ENCODE results near the gene SEMA6B.
"Not testable (repeated sequence)": the region's sequence is repeated elsewhere in the genome, so short reads cannot be mapped to it uniquely, and the experiment has no call there.

The SEMA6B gene

GRCh38 chr19:4543842-4544647 lies 15.4 kb downstream of the SEMA6B start:
- DNase-seq, result no peak

DNA sequence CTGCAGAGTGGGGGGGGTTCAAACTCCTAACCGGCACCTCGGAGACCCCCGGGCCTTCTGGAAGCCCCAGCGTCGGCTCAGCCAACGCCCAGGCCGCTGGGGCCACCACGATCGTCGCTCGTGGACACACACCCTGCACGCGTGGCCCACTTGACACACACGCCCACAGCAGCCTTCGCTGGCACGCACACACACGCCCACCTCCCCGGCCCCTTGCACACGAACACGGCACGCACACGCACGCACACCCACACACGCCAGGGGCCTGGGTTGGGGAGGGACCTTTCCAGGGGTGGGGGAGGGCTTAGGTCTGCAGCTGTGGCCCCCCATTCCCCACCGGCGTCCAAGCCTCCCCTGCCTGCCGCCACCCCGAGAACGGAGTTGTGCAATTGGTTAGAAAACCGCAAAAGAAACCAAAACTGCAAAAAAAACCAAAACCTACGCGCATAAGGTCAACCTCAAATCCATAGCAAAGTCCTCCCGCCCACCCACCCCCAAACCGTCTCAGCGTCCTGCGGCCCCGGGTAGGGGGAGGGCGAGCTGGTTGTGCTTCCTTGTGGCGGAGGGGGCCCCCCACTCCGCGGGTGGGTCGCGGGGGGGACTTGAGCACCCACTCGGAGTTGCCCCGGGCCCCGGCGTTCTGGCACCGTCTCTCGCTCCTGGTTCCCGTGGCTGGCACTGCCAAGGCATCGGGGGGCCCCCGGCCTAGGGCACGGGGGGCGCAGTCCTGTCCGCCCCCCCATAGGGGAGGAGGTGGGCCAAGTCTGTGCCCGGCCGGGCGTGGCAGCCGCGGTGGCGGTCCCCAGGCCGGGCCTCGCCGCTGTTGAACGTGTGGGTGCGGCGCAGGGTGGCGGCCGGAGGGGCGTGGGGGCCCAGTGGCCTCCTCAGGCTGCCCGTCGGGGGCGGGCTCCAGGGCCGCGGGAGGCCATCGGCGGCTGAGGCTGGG lies 16.3 kb downstream of the SEMA6B start:
- DNase-seq, result no peak

DNA sequence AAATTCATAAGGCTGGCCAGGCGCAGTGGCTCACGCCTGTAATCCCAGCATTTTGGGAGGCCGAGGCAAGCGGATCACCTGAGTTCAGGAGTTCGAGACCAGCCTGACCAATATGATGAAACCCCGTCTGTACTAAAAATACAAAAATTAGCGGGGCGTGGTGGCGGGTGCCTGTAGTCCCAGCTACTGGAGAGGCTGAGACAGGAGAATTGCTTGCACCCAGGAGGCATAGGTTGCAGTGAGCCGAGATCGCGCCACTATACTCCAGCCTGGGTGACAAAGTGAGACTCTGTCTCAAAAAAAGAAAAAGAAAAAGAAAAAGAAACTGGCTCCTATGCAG lies 17.7 kb downstream of the SEMA6B start:
- DNase-seq, result not testable (repeated sequence)

GRCh38 chr19:4541114-4541805 lies 18.2 kb downstream of the SEMA6B start:
- DNase-seq, result no peak

DNA sequence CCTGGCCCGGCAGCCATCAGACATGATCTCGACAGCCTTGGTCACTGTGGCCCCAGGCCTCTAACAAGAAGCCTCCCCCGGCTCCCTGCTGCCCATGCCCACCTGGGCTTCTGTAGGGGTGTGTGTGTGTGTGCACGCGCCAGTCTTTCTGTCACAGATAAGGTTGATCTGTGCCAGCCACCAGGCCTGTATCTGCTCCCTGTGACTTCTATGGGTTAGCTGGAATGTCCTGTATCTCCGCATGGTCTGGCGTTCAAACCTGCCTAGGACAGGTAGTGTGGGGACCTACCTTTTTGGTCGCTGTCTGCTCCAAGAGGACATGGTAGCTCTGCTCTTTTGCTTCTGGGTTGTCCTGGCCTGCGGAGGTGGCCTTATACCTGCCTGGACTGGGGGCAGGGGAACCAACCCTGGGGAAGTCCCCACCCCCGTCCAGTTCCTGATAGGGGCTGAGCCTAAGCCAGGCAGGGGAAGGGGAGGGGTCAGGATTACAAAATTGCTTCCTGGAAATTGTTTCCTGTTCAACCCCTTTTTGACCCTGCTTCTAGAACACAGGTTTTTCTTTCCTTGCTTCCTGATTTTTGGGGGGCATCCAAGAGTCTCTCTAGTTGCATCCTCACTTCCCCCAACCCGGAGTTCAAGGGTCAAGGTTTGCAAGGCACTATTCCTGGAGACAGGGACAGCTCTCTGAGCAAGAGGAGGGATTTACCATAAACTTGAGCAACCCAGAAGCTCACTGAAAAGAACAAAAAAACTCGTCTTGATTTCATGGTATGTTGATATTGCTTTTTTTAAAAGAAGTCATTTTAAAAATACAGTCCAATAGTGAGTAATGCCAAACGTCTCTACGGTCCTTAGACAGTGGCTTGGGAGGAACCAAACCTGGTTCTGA lies 19.5 kb downstream of the SEMA6B start, which contains the start of gene LRG1:
Gene LRG1 (minus strand): TSS at position 344 of the 889 bp plus-strand sequence. CDS start 23 bp downstream, at position 321.
- no peak for DNase-seq

GRCh38 chr19:4539169-4539692 lies 20.3 kb downstream of the SEMA6B start:
- no peak for DNase-seq

DNA sequence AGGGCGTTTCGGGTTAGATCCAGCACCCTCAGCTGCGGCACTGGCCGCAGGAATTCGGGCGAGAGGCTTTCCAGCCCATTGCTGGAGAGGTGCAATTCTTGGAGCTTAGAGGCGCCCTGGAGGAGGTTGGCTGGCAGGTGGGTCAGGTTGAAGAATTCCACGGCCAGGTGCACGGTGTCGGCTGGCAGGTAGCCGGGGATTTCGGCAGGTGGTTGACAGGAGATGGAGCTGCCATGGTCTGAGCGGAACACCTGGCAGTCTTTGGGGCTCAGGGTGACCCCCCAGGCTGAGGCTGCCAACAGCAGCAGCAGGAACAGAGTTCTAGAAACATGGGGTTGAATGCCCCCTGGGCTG lies 20.9 kb downstream of the SEMA6B start:
- no peak for DNase-seq

DNA sequence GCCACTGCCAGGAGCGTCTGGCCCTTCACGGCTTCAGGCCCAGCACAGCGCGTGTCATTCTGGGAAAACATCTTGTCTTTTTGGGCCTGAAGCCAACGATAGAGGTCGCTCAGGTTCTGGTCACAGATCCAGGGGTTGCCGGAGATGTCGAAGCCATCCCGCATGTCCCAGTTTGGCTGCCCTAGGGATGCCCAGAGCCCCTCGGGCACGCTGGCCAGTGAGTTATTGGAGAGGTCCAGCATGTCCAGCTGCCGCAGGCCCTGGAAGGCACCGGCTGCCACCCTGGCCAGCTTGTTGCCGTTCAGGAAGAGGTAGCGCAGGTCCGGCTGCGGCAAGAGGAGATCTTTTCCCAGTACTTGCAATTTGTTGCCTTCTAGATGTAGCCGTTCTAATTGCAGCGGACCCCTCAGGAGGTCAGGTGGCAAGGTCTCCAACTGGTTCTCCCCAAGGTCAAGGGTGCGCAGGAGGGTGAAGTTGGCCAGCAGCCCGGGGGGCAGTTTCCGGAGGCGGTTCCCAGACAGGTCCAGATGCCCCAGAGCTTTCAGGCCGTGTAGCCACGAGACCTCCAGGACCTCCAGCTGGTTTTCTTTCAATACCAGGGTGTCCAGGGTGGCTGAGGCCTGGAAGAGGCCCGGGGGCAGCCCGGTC lies 21.4 kb downstream of the SEMA6B start:
- DNase-seq, result no peak

- DNase-seq, result no peak
These were observed 22.7 kb downstream of the SEMA6B start for GRCh38 chr19:4536798-4537197.

GRCh38 chr19:4534836-4535658 lies 24.4 kb downstream of the SEMA6B start, which contains the start of gene PLIN5:
TSS of gene PLIN5 (minus strand) at chr19:4535224. CDS start at chr19:4534074, 1,150 bp downstream.
- DNase-seq, result peak; percentile 57

DNA sequence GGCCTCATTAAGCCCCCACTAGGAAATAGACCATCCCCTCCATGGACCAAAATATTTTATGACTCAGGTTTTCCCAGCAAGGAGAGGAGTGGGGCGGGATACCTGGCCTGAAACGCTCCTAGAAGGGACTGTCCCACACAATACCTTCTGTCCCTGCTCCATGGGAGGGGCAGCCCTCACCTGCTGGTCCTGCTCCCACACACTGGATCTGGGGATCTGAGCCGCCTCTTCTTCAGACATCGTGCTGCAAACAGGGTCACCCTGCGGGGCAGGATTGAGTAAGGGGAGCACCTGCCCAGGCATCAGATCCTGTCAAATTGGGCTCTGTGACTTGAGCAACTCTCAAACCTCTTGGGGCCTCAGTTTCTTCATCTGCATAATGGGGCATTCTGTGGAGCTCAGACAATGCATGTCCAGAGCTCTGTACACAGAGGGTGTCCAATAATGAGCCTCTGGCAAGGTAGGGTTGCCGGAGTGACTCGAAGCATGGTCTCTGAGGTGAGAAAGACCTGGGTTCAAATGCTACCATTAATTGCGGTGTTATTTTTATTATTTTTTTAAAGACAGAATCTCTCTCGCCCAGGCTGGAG lies 25.6 kb downstream of the SEMA6B start:
- DNase-seq, result no peak

DNA sequence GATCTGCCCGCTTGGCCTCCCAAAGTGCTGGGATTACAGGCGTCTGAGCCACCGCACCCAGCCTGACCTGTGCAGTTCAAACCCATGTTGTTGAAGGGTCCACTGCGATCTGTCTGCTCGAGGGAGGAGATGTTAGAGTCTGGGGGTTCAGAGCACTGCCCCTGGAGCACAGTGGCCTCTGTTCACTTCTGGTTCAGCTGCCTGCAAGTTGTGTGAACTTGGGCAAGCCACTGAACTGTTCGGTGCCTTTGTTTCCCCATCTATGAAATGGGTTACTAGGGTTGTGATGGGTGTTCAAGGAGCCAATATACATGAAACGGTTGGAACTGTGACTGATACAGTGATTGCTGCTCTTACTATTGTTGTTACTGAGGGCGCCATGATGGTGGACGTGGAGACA lies 26.1 kb downstream of the SEMA6B start:
- no peak for DNase-seq

DNA sequence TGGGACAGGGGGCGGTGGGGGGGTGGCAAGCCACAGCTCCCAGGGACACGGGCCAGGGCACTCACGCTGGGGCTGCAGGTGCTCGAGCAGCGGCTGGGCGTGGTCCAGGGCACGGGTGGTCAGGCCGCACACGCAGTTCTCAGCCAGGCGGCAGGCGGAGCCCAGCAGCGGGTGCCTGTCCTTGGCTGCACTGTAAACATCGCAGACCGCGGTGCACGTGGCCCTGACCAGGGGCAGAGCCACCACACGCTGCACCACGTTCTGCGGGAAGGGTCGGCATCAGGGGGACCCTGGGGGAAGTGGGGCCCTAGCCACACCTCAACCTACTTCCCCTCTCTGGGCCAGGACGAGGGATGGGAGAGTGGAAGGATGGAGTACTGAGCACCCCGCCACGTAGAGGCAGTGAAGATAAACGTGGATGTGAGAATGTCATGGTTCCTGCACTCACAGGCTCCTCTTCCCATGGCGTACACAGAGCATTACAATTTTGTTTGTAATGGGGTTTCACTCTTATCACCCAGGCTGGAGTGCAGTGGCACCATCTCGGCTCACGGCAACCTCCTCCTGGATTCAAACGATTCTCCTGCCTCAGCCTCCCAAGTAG lies 27.8 kb downstream of the SEMA6B start:
- DNase-seq, result no peak

- no peak for DNase-seq
These were observed 29.5 kb downstream of the SEMA6B start for GRCh38 chr19:4529924-4530522.

DNA sequence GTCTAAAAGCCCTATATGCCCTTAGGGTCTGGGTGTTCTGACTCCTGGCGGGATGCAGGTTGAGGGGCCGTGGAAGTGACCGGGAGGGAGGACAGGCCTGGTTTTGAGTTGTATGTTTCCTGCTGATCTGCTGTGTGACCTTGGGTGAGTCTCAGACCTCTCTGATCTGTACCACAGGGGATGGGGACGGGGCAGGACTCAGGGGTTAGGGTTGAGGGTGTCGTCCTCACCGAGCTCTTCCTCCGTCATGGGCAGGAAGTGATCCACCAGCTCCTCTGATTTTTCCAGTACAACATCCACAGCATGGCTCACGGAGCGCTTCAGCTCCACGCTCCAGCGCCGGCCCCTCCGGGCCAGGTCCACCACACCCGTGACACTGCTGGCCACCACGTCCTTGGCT lies 30.6 kb downstream of the SEMA6B start:
- DNase-seq, result no peak

DNA sequence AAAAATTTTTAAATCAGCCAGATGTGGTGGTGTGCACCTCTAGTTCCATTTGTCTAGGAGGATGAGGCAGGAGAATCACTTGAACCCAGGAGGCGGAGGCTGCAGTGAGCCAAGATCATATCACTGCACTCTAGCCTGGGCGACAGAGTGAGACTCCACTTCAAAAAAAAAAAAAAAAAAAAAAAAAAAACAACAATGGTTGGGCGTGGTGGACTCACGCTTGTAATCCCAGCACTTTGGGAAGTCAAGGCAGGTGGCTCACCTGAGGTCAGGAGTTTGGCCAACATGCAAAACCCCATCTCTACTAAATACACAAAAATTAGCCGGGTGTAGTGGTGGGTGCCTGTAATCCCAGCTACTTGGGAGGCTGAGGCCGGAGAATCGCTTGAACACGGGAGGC lies 32.1 kb downstream of the SEMA6B start:
- DNase-seq, result not testable (repeated sequence)

GRCh38 chr19:4525563-4526002 lies 33.9 kb downstream of the SEMA6B start:
- DNase-seq, result no peak

DNA sequence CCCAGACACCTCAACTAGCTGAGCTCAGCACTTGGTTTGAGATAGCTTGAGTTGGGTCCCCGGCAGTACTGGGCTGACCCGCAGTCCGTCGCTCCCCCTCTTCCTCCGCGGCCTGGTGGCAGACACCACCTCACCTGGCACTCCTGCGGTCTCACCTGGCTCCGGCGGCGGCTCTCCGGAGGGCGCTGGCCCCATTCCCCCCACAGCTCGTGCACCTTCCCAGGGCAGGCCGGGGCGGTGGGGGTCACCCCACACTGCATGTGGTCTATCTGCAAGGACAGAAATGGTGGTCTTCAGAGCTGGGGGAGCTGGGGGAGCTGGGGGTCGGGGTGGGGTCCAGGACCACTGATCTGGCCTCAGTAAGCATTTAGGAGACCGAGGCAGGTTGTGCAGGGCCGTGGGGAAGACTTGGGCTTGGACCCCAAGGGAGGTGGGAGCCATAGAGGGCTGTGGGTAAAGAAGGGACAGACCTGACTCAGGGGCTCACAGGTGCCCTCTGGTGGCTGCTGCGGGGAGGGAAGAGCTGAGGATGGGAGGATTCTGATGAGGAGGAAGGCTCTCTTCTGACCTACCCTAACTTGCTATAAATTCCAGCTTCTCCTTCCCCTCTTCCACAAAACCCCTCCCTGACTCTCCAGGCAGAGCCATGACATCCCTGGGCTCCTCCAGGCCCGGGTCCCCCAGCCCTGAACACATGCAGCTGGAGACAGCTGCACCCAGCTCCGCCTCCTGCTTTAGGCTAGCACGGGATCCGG lies 34.5 kb downstream of the SEMA6B start:
- no peak for DNase-seq

Data from NCI-H1417 treated with DMSO at 0.1 percent for 48 hours (cell line).